Measurements from ENCODE around the gene ANKRD28. TPM values are rescaled to one million over a fixed set of nuclear protein-coding genes. Genes with fewer than 3 reads are reported as not detected.

The ANKRD28 gene
- total and polyA plus RNA-seq, 9 donors, result 21.2 to 79.4 (median 43.8) TPM

- Histone ChIP-seq H3K27me3 (no peaks in the 10 kb centered on the region), H3K4me1 (ENCODE audit: insufficient read depth) (no peaks in the 10 kb centered on the region), H3K4me3 (no peak overlapping the region), H3K9me3 (peaks cover 0 to 4% of the 10 kb centered on the region in 2 donors), H3K36me3 (no peaks in the 10 kb centered on the region), H3K27ac (no peak overlapping the region)
- intact Hi-C loops (cut with DNase I), result no loop called here
- DNase-seq, result no peak
- TF ChIP-seq POLR2A (IDR thresholded peaks at IDR 0.05), result no peak
- TF ChIP-seq CTCF (IDR thresholded peaks at IDR 0.05), result no peak
- no peak for TF ChIP-seq EP300 (IDR thresholded peaks at IDR 0.05)
- WGBS, 3 donors, result 56 to 65% (median 65%) methylated on average over 5 of the region's 5 CpGs
Measured at GRCh38 chr3:15659254-15659975, 138.4 kb downstream of the ANKRD28 start.

- intact Hi-C loops (cut with DNase I), result no loop called here
- peaks cover 0 to 4% of the 10 kb centered on the region in 2 donors for H3K9me3 ChIP-seq
- H3K4me1 ChIP-seq (ENCODE audit: insufficient read depth), result no peaks in the 10 kb centered on the region
- no peak overlapping the region for H3K27ac ChIP-seq
- H3K4me3 ChIP-seq, result no peak overlapping the region
- H3K36me3 ChIP-seq, result no peaks in the 10 kb centered on the region
- no peak for DNase-seq
- H3K27me3 ChIP-seq, result no peaks in the 10 kb centered on the region
- no peak for TF ChIP-seq CTCF (IDR thresholded peaks at IDR 0.05)
- no peak for TF ChIP-seq EP300 (IDR thresholded peaks at IDR 0.05)
- TF ChIP-seq POLR2A (IDR thresholded peaks at IDR 0.05), result no peak
Measured at GRCh38 chr3:15657016-15657415, 140.8 kb downstream of the ANKRD28 start.

- no peak overlapping the region for H3K27ac ChIP-seq
- H3K4me3 ChIP-seq, result no peak overlapping the region
- 79 to 98% (median 79%) methylated on average over 5 of the region's 5 CpGs for WGBS, 3 donors
- no peak for DNase-seq
- no peaks in the 10 kb centered on the region for H3K27me3 ChIP-seq
- intact Hi-C loops (cut with DNase I), result no loop called here
- TF ChIP-seq POLR2A (IDR thresholded peaks at IDR 0.05), result no peak
- TF ChIP-seq CTCF (IDR thresholded peaks at IDR 0.05), result no peak
- TF ChIP-seq EP300 (IDR thresholded peaks at IDR 0.05), result no peak
- H3K9me3 ChIP-seq, result peaks cover 0 to 4% of the 10 kb centered on the region in 2 donors
- no peaks in the 10 kb centered on the region for H3K36me3 ChIP-seq
- no peaks in the 10 kb centered on the region for H3K4me1 ChIP-seq (ENCODE audit: insufficient read depth)
Measured at GRCh38 chr3:15656342-15656741, 141.4 kb downstream of the ANKRD28 start.

- Histone ChIP-seq H3K9me3 (peaks cover 0 to 4% of the 10 kb centered on the region in 2 donors), H3K4me1 (ENCODE audit: insufficient read depth) (no peaks in the 10 kb centered on the region), H3K4me3 (no peak overlapping the region), H3K27ac (no peak overlapping the region), H3K36me3 (no peaks in the 10 kb centered on the region), H3K27me3 (no peaks in the 10 kb centered on the region)
- TF ChIP-seq EP300 (IDR thresholded peaks at IDR 0.05) (no peak), POLR2A (IDR thresholded peaks at IDR 0.05) (no peak)
- intact Hi-C loops (cut with DNase I), result no loop called here
- 95 to 97% (median 96%) methylated on average over 9 of the region's 9 CpGs for WGBS, 3 donors
- DNase-seq, result no peak
Measured at GRCh38 chr3:15654891-15655290, 142.9 kb downstream of the ANKRD28 start.

- H3K27me3 ChIP-seq, result no peaks in the 10 kb centered on the region
- no peak overlapping the region for H3K27ac ChIP-seq
- DNase-seq, result no peak
- no peaks in the 10 kb centered on the region for H3K4me1 ChIP-seq (ENCODE audit: insufficient read depth)
- H3K36me3 ChIP-seq, result no peaks in the 10 kb centered on the region
- H3K9me3 ChIP-seq, result peaks cover 0 to 4% of the 10 kb centered on the region in 2 donors
- no peak overlapping the region for H3K4me3 ChIP-seq
- no peak for TF ChIP-seq CTCF (IDR thresholded peaks at IDR 0.05)
- TF ChIP-seq POLR2A (IDR thresholded peaks at IDR 0.05), result no peak
- no peak for TF ChIP-seq EP300 (IDR thresholded peaks at IDR 0.05)
- intact Hi-C loops (cut with DNase I), result no loop called here
Measured at GRCh38 chr3:15654127-15654526, 143.7 kb downstream of the ANKRD28 start.

Data from ovary (tissue), 9 donors.